Right ventricle myocardium inferior (tissue), 1 donor: Measurements from ENCODE around the gene MAN1A1. TPM values are rescaled to one million over a fixed set of nuclear protein-coding genes. Genes with fewer than 3 reads are reported as not detected.
A peak's percentile ranks its signal among the peaks of the same experiment; 100 is the strongest.

Experiments used
- ATAC-seq: fragments of 200-7000 bp; cut with Tn5 transposase; one replicate; pipeline ENCODE4 v1.9.1; 2020; ENCODE audit warnings: mild to moderate bottlenecking, moderate library complexity
- DNase-seq: peaks from one replicate; pipeline ENCODE4 v3.0.0; 2021; ENCODE audit errors: missing footprints
- intact Hi-C: fragments of 100-400 bp; cut with DNase I; formaldehyde crosslinking; loops from one replicate; pipeline ENCODE4 v1.11.0; 2022
- total RNA-seq: library from RNA; stranded (reverse); fragmentation: NEBNext Ultra II Directional; extraction: Animal tissue kit (Norgen Biotek cat#: 25700); gene quantifications from one replicate; pipeline ENCODE4 v1.2.1, GENCODE V29; 2021
- donor health status: DM: no; HTN: yes; CAD: no; lungs with severe emphysema.

MAN1A1 gene
- total RNA-seq, 1 donor from 2014 or later: 22.4 TPM

DNA sequence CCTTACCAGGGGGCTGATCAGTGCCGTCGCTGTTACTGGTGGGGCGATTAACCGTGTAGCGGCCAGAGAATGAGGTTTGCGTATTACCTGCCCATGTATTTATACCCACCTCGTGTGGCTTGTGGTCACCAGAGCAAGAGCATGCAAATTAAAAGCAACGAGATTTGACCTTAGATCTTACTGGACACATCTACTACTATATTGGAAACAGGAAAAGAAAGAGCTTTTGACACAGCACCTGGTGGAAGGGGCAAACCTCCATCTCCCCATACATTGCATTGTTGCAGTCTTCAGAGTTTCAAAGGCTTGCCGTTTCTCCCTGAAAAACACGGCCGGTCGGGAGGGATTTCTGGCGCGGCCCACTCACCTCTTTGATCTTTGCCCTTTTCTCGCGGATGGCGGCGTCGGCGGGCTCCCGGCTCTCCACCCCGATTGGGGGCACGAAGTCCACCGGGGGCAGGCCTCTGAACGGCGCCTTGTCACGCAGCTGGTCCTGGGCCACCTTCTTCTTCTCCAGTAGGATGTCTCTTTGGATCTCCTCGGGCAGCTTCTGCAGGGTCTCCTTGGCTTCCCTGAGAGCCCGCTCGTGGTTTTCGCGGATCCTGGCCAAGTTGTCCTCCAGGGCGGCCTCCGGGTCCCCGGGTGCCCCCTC, 1.3 kb downstream of the MAN1A1 start:
- intact Hi-C loops: loop anchor here (5.0 to 10.0 kb wide), 2 partner anchors 41 to 203 kb away; no protein-coding TSS in a partner anchor
- DNase-seq (peak; percentile 70), ATAC-seq (no peak)

- intact Hi-C loops: loop anchor here (5.0 to 10.0 kb wide), 2 partner anchors 40 to 203 kb away; no protein-coding TSS in a partner anchor
- DNase-seq (peak; percentile 85), ATAC-seq (no peak)
Measured at GRCh38 chr6:119347466-119348095, 2.0 kb downstream of the MAN1A1 start.

DNA sequence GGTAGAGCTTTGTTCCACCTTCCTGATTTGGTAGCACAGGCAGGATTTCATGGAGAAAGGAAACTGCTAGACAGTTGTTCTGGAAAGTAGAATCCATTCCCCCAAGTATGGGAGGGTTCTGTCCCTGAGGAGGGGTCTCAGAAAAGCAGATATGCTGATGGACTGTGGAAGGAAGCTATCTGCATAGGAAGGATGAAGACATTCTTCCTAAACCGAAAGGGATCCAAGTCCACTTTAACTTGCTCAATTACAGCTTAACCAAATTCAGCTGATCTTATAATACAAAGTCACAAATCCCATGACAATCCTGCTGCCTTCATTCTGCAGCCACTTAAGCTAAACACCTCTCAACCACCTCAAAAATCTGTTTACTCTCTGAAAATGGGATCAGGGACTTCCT, 2.6 kb downstream of the MAN1A1 start:
- no peak for ATAC-seq
- intact Hi-C loops: loop anchor here (5.0 to 10.0 kb wide), 2 partner anchors 40 to 202 kb away; no protein-coding TSS in a partner anchor
- no peak for DNase-seq

- DNase-seq (no peak), ATAC-seq (no peak)
- intact Hi-C loops: loop anchor here (5.0 to 10.0 kb wide), 2 partner anchors 39 to 202 kb away; no protein-coding TSS in a partner anchor
Measured at GRCh38 chr6:119346450-119346849, 3.1 kb downstream of the MAN1A1 start.

DNA sequence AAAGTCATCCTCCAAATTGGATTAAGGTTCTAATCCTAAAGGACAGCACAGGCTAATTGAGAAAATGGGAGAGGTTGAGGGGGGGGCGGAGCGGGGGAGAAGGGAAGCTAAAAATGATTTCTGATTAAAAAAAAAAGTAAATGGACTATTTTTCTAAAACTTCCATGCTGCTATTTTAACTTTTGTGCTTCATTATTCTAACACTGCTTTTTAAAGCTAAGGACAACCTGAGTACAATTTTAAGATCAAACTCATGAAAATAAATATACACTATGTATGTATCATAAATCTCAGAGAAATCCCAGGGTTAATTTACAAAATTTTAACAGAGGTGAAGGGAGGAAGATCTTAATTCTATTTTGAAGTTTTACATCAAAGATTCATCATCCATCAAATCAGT, 4.4 kb downstream of the MAN1A1 start:
- intact Hi-C loops: loop anchor here (5.0 to 10.0 kb wide), 2 partner anchors 38 to 200 kb away; no protein-coding TSS in a partner anchor
- DNase-seq (no peak), ATAC-seq (no peak)

GRCh38 chr6:119344306-119344705, 5.3 kb downstream of the MAN1A1 start:
- DNase-seq (no peak), ATAC-seq (no peak)
- intact Hi-C loops: loop anchor here (10.0 kb wide), 1 partner anchor 200 kb away; no protein-coding TSS in a partner anchor

DNA sequence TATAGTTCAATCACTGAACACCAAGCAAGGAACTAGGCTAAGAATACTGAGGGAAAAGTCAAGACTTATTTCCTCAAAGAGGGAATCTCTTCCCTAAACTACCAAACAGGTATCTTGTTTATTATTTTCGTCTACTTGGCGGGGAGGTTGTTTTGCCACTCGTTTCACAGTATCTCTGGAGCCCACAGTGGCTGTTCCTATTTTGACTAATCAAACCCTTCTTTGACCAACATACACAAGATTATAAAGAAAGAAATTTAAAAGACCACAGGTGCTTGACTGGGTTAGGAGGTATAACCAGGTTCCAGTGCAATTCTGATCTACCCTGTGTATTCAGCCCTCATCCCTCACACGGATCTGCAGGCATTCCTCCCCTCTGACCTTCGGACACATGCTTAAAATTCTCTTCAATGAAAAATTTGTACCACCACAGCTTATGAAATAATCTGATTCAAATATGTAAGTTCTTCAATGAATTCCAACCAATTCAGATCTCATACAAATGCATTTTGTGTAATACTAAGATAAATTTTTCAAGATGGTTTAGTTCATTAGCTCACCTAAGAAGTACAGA, 5.9 kb downstream of the MAN1A1 start:
- no peak for ATAC-seq
- intact Hi-C loops: loop anchor here (10.0 kb wide), 1 partner anchor 199 kb away; no protein-coding TSS in a partner anchor
- DNase-seq: no peak

DNA sequence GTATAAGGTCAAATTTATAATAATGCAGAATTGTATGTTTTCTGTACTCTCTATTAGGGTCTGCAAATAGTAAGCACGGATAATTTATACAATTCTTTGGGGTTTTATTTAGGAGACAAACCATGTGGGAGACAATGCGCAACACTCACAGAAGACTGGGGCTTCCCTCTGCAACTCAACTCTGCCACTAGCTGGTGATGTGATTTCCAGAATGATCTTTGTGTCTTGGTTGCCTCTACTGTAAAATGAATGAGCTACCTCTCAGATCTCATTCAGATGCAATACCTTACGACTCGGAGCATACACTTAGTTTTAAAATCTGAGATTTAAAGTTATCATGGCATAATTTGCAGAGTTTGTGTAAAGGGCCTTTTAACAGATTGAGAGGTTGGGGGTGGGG, 6.4 kb downstream of the MAN1A1 start:
- intact Hi-C loops: loop anchor here (10.0 kb wide), 1 partner anchor 198 kb away; no protein-coding TSS in a partner anchor
- DNase-seq (no peak), ATAC-seq (no peak)

- intact Hi-C loops: loop anchor here (10.0 kb wide), 1 partner anchor 198 kb away; no protein-coding TSS in a partner anchor
- no peak for ATAC-seq
- no peak for DNase-seq
Measured at GRCh38 chr6:119342430-119342829, 7.1 kb downstream of the MAN1A1 start.

GRCh38 chr6:119340796-119341487, 8.6 kb downstream of the MAN1A1 start:
- no peak for DNase-seq
- no peak for ATAC-seq
- intact Hi-C loops: loop anchor here (10.0 kb wide), 1 partner anchor 196 kb away; no protein-coding TSS in a partner anchor

DNA sequence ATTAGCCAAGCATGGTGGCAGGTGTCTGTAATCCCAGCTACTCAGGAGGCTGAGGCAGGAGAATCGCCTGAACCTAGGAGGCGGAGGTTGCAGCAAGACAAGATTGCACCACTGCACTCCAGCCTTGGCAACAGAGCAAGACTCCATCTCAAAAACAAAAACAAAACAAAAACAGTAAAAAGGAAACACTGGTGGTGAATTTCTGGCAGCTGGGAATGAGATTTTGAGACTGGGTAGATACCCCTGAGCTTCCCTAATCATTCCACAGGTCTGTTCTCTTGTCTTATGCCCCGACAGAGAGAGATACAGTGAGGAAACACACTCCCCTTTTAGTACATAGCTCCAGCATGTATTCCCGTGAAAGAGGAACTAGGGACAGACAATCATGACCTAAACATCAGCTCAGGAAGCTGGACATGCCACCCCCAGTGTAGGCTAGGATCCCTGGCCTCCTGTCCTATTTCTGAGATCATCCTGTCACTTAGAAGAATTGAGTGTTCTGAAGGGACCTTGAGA, 9.6 kb downstream of the MAN1A1 start:
- ATAC-seq (peak; percentile 57), DNase-seq (peak; percentile 52)
- intact Hi-C loops: loop anchor here (10.0 kb wide), 1 partner anchor 195 kb away; no protein-coding TSS in a partner anchor

GRCh38 chr6:119337762-119338161, 11.8 kb downstream of the MAN1A1 start:
- DNase-seq: no peak
- intact Hi-C loops: no loop called here
- no peak for ATAC-seq

- intact Hi-C loops: no loop called here
- ATAC-seq: no peak
Measured at GRCh38 chr6:119337252-119337651, 12.3 kb downstream of the MAN1A1 start.

DNA sequence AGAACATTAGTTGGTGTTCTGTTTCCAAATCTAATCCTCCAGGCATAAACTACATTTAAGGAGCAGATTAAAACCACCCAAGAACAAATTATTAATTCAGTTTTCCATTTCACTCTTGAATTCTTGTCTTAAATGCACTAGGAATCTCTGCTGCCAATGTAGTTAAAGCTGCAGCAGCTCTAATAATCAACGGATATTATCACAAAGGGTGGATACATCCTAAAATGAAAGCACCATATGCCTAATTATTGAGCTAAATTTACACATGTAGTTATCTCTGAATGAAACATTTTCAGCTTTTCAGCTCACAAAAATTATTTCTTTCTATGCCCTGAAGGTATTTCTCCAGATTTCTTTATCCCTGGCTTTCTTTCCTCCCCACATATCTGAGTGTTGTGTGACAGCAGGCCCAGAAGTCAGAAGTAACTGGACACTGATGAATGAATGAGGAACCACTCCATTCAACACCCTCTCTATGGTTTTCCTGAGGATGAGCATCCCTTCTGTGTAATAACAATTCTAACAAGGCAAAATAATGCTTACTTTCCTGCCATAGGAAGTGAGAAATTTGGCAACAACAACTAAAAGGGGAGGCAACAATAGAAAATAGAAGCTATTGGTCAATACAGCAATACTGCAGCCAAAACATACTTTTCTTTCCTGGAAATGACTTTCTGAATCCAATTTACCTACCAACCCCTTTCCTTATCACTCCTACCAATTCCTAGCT, 14.9 kb downstream of the MAN1A1 start:
- intact Hi-C loops: no loop called here
- ATAC-seq (peak; percentile 46), DNase-seq (no peak)

More at GRCh38 chr6:119337252-119337651, 12.3 kb downstream of the MAN1A1 start:
- DNase-seq: no peak

GRCh38 chr6:119333707-119334295, 15.8 kb downstream of the MAN1A1 start:
- no peak for DNase-seq
- intact Hi-C loops: no loop called here
- ATAC-seq: no peak

- ATAC-seq (no peak), DNase-seq (no peak)
- intact Hi-C loops: no loop called here
Measured at GRCh38 chr6:119333063-119333609, 16.4 kb downstream of the MAN1A1 start.

- intact Hi-C loops: no loop called here
- ATAC-seq: no peak
- DNase-seq: no peak
Measured at GRCh38 chr6:119331663-119332286, 17.8 kb downstream of the MAN1A1 start.
